ENCODE measurements around the gene NUP210.

GRCh38 chr3:13424865-13425617, 4.9 kb upstream of the NUP210 start:
- TF ChIP-seq POLR2AphosphoS5 (IDR thresholded peaks at IDR 0.05; ENCODE audit: low read depth, low read length) (no peak), TAF1 (IDR thresholded peaks at IDR 0.05; ENCODE audit: borderline replicate concordance, low read depth, low read length) (no peak)

All from SK-N-SH (cell line).